Smooth muscle cell (in vitro differentiated cells): ENCODE data around the gene TRA2A. TPM values are rescaled to one million over a fixed set of nuclear protein-coding genes. Genes with fewer than 3 reads are reported as not detected.

Experiments
- DNase-seq: peaks from one replicate; lab custom pipeline; 2025; ENCODE audit not compliant: unreplicated experiment; lab: John Stamatoyannopoulos, UW
- H2AFZ ChIP-seq: fragments of 200-600 bp; sonication (generic); 2 replicates; pipeline ENCODE4 v1.6.0; 2016; ENCODE audit warnings: antibody characterized with exemption, low read depth, mild to moderate bottlenecking
- H3F3A ChIP-seq: fragments of 200-600 bp; sonication (generic); 2 replicates; pipeline ENCODE4 v1.6.0; 2017; ENCODE audit warnings: antibody characterized with exemption, low read depth
- H3K27ac ChIP-seq: fragments of 200-600 bp; sonication (generic); 2 replicates; pipeline ENCODE4 v1.5.1; 2016; ENCODE audit warnings: low read depth, mild to moderate bottlenecking
- H3K27me3 ChIP-seq: fragments of 200-600 bp; sonication (generic); 2 replicates; pipeline ENCODE4 v1.6.1; 2016; ENCODE audit warnings: low read depth, mild to moderate bottlenecking
- H3K36me3 ChIP-seq: fragments of 200-600 bp; sonication (generic); 2 replicates; pipeline ENCODE4 v1.5.1; 2016; ENCODE audit warnings: low read depth
- H3K4me1 ChIP-seq: fragments of 200-600 bp; sonication (generic); 2 replicates; pipeline ENCODE4 v1.5.1; 2016; ENCODE audit warnings: low read depth
- H3K4me2 ChIP-seq: fragments of 200-600 bp; sonication (generic); 2 replicates; pipeline ENCODE4 v1.6.0; 2016; ENCODE audit warnings: mild to moderate bottlenecking
- H3K4me3 ChIP-seq: fragments of 200-600 bp; sonication (generic); 2 replicates; pipeline ENCODE4 v1.5.1; 2016; ENCODE audit warnings: mild to moderate bottlenecking
- H3K79me2 ChIP-seq: fragments of 200-600 bp; sonication (generic); 2 replicates; pipeline ENCODE4 v1.6.0; 2016; ENCODE audit warnings: low read depth, mild to moderate bottlenecking
- H3K9ac ChIP-seq: fragments of 200-600 bp; sonication (generic); 2 replicates; pipeline ENCODE4 v1.6.0; 2016; ENCODE audit warnings: low read depth
- H3K9me3 ChIP-seq: fragments of 200-600 bp; sonication (generic); replicated peaks from 2 replicates; pipeline ENCODE4 v1.5.1; 2016; ENCODE audit warnings: low read depth
- H4K20me1 ChIP-seq: fragments of 200-600 bp; sonication (generic); 2 replicates; pipeline ENCODE4 v1.6.0; 2016; ENCODE audit warnings: low read depth
- CTCF ChIP-seq: fragments of 200-600 bp; sonication (generic); IDR thresholded peaks from 2 replicates; pipeline ENCODE4 v1.5.1; 2017; ENCODE audit warnings: borderline replicate concordance, mild to moderate bottlenecking, antibody characterized with exemption; ENCODE audit not compliant: insufficient read depth, poor library complexity, severe bottlenecking
- WGBS: methylation state at CpG from one replicate; pipeline ENCODE4 v1.1.7; 2016; ENCODE audit warnings: low lambda C conversion rate; 5-methylcytosine and 5-hydroxymethylcytosine counted together
- polyA plus RNA-seq: library from polyadenylated mRNA; unstranded; fragments of >200 nt; fragmentation: Nextera tagmentation; extraction: Ambion mirVana; gene quantifications from 2 replicates; pipeline ENCODE4 v1.2.1, GENCODE V29; 2016
- total RNA-seq: library from RNA; depleted of rRNA; stranded (reverse); fragments of >200 nt; gene quantifications from 2 replicates; pipeline ENCODE4 v1.2.3, GENCODE V29; 2014

The TRA2A gene
- total and polyA plus RNA-seq, 2 experiments from 2014 or later = 43.0 to 89.0 TPM

DNA sequence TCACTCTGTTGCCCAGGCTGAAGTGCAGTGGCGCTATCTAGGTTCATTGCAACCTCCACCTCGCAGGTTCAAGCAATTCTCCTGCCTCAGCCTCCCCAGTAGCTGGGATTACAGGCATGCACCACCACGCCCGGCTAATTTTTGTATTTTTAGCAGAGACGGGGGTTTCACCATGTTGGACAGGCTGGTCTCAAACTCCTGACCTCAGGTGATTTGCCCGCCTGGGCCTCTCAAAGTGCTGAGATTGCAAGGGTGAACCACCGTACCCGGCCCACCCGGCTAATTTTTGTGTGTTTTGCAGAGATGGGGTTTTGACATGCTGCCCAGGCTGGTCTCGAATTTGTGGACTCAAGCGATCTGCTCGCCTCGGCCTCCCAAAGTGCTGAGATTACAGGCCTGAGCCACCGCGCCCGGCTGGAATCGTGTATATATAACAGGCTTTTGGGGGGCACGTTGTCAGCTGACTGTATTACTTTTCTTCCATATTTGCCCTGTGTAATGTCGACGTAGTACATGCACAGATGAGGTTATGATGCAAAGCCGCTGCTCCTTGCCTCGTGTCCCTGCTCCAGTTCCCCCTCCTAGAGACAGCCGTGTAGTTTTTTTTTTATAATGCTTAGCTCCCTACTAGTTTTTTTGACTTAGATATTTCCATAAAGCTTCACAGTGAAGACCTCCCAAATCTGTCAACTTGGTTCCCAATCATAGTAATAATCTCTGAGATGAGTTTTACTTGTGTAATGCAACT, 883 bp upstream of the TRA2A start:
- 92% methylated on average over 23 of the region's 23 CpGs for WGBS
- Histone ChIP-seq H3K4me3 (peak overlapping the region; percentile 98), H2AFZ (peak overlapping the region; percentile 87), H3K4me2 (peak overlapping the region; percentile 89), H3K27me3 (no peaks in the 10 kb centered on the region), H3K9me3 (no peaks in the 10 kb centered on the region), H3K4me1 (peaks cover 25% of the 10 kb centered on the region), H3K9ac (peak overlapping the region; percentile 100), H3K79me2 (peaks cover 41% of the 10 kb centered on the region), H3K27ac (peak overlapping the region; percentile 98), H3K36me3 (no peaks in the 10 kb centered on the region), H4K20me1 (peaks cover 37% of the 10 kb centered on the region), H3F3A (no peaks in the 10 kb centered on the region)
- DNase-seq = no peak
- TF ChIP-seq CTCF = no peak

DNA sequence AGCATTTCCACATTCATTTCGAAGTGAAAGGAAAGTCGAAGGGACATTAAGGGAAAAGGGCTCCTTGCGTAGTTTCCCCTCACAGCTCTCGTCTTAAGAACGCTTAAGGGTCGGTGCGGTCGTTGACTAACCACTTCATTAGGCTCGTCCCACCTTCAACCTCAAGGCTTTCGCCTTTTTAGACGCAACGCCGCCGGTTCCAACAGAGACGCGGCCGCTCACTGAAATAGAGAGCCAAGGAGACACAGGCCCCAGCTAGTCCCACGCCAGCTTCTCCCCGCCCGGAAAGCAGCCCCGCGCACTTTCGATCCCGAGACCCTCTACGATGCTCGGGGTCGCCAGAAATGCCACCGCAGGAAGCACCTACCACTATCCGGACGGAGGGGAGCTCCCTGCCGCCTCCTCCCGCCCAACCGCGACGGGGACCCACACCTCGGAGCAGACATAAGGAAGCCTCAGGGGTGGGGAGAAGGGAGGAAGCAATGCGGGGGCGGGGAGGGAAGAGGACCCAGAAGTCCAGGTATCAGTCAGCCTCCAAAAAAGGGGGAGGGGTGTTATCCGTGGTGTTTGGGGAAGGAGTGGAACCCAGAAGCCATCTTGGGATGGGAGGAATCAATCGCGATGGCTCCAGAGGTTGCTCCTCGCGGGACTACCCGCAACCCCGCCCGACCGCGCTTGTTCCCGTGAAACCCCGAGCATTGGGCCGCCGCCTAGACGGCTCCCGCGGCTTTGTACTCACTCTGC, 559 bp downstream of the TRA2A start:
- Histone ChIP-seq H3K9ac (peak overlapping the region; percentile 100), H4K20me1 (peaks cover 52% of the 10 kb centered on the region), H3K4me3 (peak overlapping the region; percentile 98), H3K27me3 (no peaks in the 10 kb centered on the region), H3K27ac (peak overlapping the region; percentile 98), H2AFZ (no peak overlapping the region), H3F3A (no peaks in the 10 kb centered on the region), H3K79me2 (peaks cover 56% of the 10 kb centered on the region), H3K9me3 (no peaks in the 10 kb centered on the region), H3K4me2 (peak overlapping the region; percentile 89), H3K4me1 (peaks cover 39% of the 10 kb centered on the region), H3K36me3 (no peaks in the 10 kb centered on the region)
- TF ChIP-seq CTCF = no peak
- 1% methylated on average over 47 of the region's 55 CpGs for WGBS
- peak; percentile 27 for DNase-seq

DNA sequence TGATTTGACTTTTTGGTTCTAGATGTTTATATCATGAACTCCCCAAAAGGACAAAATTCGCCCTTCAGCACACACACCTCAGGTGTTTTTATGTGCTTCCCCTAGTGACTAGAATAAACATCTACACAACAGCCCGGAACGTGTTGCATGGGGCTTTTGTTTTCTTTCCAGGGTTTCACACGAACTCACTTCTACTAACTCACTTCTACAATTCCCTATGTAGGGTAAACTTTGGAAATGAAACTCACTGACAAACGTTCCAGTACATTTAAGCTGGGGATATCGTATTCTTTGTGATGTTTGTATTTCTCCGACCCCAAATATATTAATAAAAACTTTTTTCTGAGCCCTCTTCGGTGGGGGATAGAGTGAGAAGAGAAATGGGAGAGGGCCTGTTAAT, 1.4 kb downstream of the TRA2A start:
- no peaks in the 10 kb centered on the region for H3K9me3 ChIP-seq
- no peaks in the 10 kb centered on the region for H3K36me3 ChIP-seq
- H3K4me3 ChIP-seq = peak overlapping the region; percentile 98
- H3F3A ChIP-seq = no peaks in the 10 kb centered on the region
- peaks cover 44% of the 10 kb centered on the region for H3K4me1 ChIP-seq
- peaks cover 60% of the 10 kb centered on the region for H4K20me1 ChIP-seq
- H2AFZ ChIP-seq = no peak overlapping the region
- H3K9ac ChIP-seq = peak overlapping the region; percentile 100
- peaks cover 64% of the 10 kb centered on the region for H3K79me2 ChIP-seq
- H3K4me2 ChIP-seq = peak overlapping the region; percentile 89
- WGBS = under 1% methylated on average over 8 of the region's 8 CpGs
- H3K27me3 ChIP-seq = no peaks in the 10 kb centered on the region
- peak overlapping the region; percentile 98 for H3K27ac ChIP-seq
- TF ChIP-seq CTCF = no peak
- DNase-seq = no peak
